GM19351 (cell line): ENCODE data around the gene TSPAN19.
"Not testable (repeated sequence)": the region's sequence is repeated elsewhere in the genome, so short reads cannot be mapped to it uniquely, and the experiment has no call there.

Source experiments
- ATAC-seq: cut with Tn5 transposase; IDR thresholded peaks from one replicate; pipeline ENCODE4 v1.9.1; 2021; ENCODE audit warnings: mild to moderate bottlenecking, moderate library complexity; ENCODE audit not compliant: unreplicated experiment

Gene TSPAN19

GRCh38 chr12:85036234-85036707 lies at the start of gene TSPAN19, which contains the start of gene LRRIQ1:
TSS of gene TSPAN19 (minus strand) at chr12:85036277. CDS start at chr12:85029946, 6,331 bp downstream.
TSS of gene LRRIQ1 (plus strand) at chr12:85036351. CDS start at chr12:85038177, 1,826 bp downstream.
- peak; percentile 99 for ATAC-seq

GRCh38 chr12:85085066-85085465 lies 49.0 kb upstream of the TSPAN19 start:
- ATAC-seq = no peak

GRCh38 chr12:85076688-85077430 lies 40.8 kb upstream of the TSPAN19 start:
- ATAC-seq = peak; percentile 89

DNA sequence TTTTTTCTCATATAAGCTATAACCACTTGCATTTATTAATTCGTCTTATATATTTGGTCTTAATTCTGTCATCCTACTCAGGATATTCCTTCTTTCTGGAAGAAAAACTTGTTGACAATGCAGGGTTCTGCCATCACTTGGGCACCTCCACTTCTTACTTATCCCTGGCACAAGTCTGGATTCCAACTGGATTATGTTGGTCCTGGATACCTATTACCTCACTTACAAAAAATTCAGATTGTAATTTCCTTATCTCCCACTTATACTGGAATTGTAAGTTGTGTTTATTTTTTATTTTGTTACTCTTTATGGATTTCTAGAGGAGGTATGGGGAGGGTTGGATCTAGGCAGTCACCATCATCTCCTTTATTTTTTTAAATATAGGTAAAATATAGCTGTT lies 36.7 kb upstream of the TSPAN19 start:
- ATAC-seq = no peak

DNA sequence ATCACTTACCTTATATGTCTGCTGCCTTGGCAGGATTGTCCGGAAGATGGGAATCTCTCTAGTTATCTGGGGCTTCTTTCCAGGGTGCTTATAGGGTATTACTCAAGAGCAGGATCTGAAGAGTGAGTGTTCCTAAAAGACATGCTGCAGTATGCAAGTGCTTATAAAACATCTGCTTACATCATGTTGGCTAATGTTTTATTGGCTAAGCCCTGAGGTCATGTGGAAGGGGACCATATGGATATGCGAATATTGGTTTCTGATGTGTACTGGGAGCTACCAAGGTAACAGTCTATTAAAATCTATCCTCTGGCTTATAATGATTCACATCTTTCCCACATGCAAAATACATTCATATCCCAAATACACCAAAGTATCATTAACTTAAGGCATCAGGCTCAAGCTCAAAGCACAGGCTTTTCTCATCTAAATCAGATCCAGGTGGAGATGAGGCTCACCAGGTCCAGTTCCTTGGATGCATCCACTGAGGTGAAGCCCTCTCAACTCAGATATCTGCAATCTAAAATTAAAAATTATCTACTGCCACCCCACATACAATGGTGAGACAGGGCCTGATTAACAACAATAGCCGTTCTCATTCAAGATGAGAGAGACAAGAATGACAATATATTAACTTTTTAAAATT lies 29.9 kb upstream of the TSPAN19 start:
- no peak for ATAC-seq

DNA sequence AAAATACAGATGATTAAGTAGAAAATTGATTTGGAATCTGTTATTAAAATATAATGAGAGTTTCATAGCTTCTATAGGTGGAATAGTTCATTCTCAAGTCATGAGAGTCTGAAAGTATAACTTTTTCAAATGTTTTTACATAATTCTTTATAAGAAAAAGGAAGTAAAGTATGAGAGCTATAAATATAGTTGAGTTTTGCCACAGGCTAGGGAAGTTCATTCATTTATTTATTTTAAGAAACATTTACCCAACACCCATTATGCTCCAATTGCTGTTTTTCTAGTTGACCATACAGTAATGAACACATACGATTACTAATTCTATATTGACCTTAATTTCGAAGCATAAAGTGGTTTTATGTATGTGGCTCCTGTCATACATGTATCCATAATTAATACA lies 24.8 kb upstream of the TSPAN19 start:
- no peak for ATAC-seq

- ATAC-seq = no peak
Measured at GRCh38 chr12:85059594-85059993, 23.5 kb upstream of the TSPAN19 start.

DNA sequence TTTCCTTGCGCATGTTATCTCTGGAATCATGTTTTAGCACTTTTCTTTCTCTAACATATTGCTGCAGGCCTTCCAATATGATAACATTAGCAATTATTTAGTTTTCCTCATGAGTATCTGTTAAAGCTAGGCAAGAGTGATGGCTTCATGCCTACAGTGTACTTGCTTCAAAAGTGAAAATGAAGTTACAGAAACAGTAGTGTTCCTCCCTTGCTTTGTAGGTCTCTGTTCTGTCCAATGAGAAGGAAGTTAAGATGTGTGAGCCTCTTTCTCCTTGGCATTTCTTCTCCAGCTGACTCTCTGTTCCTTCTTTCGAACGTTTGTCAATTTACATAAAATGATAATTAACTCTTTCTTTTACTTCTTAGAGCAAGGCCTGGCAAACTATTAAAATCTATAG lies 22.3 kb upstream of the TSPAN19 start:
- no peak for ATAC-seq

DNA sequence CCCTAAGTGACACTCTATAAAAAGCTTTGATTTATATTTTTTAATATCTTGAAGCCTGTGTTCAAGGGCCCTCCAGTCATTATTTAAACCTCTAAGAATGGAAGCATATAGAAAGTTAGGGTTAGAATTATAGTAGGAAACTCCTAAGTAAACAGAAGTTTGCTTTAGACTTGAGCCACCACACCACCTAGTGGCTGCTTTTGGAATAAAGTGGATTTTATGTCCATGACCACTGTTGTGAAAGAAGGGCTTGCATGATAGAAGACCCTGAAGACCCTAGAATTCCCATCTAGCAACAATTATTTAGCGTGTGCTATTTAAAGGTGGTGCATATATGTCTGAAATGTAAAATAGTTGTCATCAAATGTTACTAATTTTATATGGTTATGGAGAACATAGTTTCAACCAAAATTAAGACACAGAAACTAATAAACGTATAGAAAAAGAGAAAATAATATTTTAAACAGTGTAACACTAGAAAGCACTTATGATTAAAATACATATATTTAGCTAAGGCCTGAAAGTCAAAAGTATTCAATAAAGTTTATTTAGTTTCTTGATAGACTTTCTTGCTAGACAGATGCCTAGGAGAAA lies 21.4 kb upstream of the TSPAN19 start:
- ATAC-seq = peak; percentile 90

GRCh38 chr12:85043829-85044228 lies 7.8 kb upstream of the TSPAN19 start:
- ATAC-seq = no peak

DNA sequence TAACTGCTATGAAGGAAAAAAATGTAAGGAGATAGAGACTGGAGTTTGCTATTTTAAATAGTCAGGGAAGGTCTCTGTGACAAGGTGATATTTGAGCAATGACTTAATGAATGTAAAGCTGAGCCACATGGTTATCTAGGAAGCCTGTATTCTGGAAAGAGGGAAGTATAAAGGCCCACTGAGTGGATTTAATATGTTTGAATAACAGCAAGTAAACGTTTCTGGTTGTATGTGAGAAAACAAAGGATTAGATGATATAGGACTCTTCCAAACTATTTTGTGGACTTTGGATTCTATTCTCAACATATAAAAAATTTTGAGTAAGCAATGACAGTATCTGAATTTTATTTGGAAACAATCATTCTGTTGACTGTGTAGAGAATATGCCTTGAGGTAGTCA lies 5.3 kb upstream of the TSPAN19 start:
- no peak for ATAC-seq

- peak; percentile 15 for ATAC-seq
Measured at GRCh38 chr12:85036733-85037132, 656 bp upstream of the TSPAN19 start.

GRCh38 chr12:85029456-85029855 lies 6.6 kb downstream of the TSPAN19 start:
- ATAC-seq = peak; percentile 56

DNA sequence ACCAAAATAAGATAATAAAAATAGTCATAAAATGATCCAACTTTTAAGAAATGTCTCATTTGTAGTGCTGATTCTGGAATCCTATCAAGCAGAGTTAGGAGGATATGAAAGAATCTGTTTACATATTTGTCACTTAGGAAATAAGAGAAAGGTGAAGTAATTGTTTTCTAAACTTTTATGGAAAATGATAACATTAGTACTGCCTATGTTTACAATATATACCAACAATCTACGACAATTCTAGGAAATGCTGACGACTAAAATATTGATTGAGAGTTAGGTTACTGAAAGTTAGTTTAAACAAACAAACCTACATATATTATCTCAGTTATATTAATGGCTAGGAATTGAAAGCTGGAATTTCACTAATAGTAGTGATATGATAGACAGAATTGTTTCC lies 18.0 kb downstream of the TSPAN19 start:
- no peak for ATAC-seq

DNA sequence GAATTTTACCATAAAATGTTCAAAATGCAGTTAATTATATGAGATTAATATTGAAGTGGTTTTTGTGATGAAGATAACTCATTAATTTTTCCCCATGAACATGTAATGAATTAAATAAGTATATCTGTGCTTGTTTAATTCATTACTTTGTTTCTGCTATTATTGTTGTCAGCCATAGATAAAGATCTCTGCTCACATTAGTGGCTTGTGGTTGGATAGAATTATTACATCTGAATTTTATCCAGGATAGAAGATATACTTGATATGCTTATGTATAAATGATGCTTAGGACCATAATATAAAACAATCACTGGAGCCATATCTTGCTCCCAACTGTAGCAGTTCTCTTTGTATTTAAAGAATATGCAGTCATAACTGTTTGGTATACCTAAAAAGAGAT lies 18.5 kb downstream of the TSPAN19 start:
- no peak for ATAC-seq

GRCh38 chr12:85017133-85017532 lies 18.9 kb downstream of the TSPAN19 start:
- ATAC-seq = no peak

DNA sequence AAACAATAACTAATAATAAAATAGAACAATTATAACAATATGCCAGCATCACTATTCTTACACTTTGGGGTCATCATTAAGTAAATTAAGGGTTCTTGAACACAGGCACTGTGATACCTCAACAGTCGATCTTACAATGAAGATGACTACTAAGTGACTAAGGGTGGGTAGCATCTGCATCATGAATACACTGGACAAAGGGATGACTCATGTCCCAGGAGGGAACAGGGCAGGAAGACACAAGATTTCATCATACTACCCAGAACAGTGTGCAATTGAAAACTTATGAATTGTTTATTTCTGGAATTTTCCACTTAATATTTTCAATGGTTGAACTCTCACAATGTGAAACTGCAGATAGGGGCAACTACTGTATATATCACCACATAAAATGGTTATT lies 19.7 kb downstream of the TSPAN19 start:
- ATAC-seq = no peak

- ATAC-seq = no peak
Measured at GRCh38 chr12:85007836-85008235, 28.2 kb downstream of the TSPAN19 start.

DNA sequence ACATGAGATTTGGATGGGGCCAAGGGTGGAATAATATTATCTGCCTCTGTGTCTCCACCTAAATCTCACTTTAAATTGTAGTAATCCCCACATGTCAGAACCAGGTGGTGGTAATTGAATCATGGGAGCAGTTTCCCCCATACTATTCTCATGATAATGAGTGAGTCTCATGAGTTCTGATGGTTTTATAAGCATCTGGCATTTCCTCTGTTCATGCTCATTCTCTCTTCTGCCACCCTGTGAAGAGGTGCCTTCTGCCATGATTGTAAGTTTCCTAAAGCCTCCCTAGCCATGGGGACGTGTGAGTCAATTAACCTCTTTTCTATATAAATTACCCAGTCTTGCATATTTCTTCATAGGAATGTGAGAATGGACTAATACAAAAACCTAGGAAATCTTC lies 29.9 kb downstream of the TSPAN19 start:
- ATAC-seq = no peak

GRCh38 chr12:85005615-85006014 lies 30.5 kb downstream of the TSPAN19 start:
- no peak for ATAC-seq

DNA sequence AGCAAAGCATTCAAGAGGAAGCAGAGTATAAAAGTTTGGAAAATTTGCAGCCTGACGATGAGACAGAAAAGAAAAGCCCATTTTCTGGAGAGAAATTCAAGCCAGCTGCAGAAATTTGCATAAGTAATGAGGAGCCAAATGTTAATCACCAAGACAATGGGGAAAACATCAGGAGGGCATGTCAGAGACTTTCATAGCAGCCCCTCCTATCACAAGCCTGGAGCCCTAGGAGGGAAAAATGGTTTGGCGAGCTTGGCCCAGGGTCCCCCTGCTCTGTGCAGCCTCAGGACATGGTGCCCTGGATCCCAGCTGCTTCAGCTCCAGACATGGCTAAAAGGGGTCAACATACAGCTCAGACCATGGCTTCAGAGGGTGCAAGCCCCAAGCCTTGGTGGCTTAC lies 31.0 kb downstream of the TSPAN19 start:
- ATAC-seq = not testable (repeated sequence)

GRCh38 chr12:85004204-85004603 lies 31.9 kb downstream of the TSPAN19 start:
- ATAC-seq = no peak
